Adipocyte (in vitro differentiated cells): ENCODE data around the gene CFAP46.
"Not testable (repeated sequence)": the region's sequence is repeated elsewhere in the genome, so short reads cannot be mapped to it uniquely, and the experiment has no call there.

Experiments used
- DNase-seq: peaks from one replicate; pipeline ENCODE4 v3.0.0-alpha.2; 2015; ENCODE audit warnings: low read depth
- H3K27me3 ChIP-seq: replicated peaks from 2 replicates; pipeline ENCODE4 v1.7.0; 2013; ENCODE audit warnings: mild to moderate bottlenecking, low read length, moderate library complexity; ENCODE audit not compliant: control insufficient read depth, insufficient read depth
- H3K36me3 ChIP-seq: 2 replicates; pipeline ENCODE4 v1.7.0; 2013; ENCODE audit warnings: low read length, mild to moderate bottlenecking, moderate library complexity; ENCODE audit not compliant: control insufficient read depth, insufficient read depth, severe bottlenecking
- H3K4me1 ChIP-seq: 2 replicates; pipeline ENCODE4 v1.7.0; 2013; ENCODE audit warnings: mild to moderate bottlenecking, low read length, moderate library complexity; ENCODE audit not compliant: control insufficient read depth, insufficient read depth
- H3K4me3 ChIP-seq: 2 replicates; pipeline ENCODE4 v1.7.0; 2013; ENCODE audit warnings: mild to moderate bottlenecking, low read length, moderate library complexity
- H3K9ac ChIP-seq: 2 replicates; pipeline ENCODE4 v1.7.0; 2013; ENCODE audit warnings: mild to moderate bottlenecking, low read length, moderate library complexity
- H3K9me3 ChIP-seq: 2 replicates; pipeline ENCODE4 v1.7.0; 2013; ENCODE audit warnings: mild to moderate bottlenecking, low read length, moderate library complexity; ENCODE audit not compliant: control insufficient read depth

The CFAP46 gene

GRCh38 chr10:132804785-132805426 lies 137.5 kb downstream of the CFAP46 start:
- DNase-seq: no peak
- peaks cover 33% of the 10 kb centered on the region for H3K27me3 ChIP-seq
- no peaks in the 10 kb centered on the region for H3K36me3 ChIP-seq
- no peaks in the 10 kb centered on the region for H3K4me1 ChIP-seq
- H3K9ac ChIP-seq: no peak overlapping the region
- H3K9me3 ChIP-seq: peaks cover 5% of the 10 kb centered on the region
- H3K4me3 ChIP-seq: no peak overlapping the region

DNA sequence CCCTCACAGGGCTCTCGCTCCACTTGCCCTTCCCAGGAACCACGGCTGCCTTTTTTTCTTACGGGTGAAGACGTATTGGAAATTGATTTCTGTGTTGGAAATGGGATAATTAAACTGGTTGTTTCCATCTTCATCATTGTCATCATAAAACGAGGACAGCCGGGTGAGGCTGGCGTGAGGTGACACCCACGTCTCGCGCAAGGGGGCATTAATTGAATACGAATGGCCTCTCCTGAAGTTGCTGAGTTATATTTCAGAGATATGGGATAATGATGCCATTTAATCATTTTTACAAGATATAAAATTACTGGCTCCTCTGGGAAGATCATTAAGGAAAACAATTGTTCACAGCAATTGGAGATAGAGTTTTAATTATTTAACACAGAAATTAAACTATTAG lies 138.1 kb downstream of the CFAP46 start:
- DNase-seq: no peak
- Histone ChIP-seq H3K27me3 (peaks cover 27% of the 10 kb centered on the region), H3K4me3 (no peak overlapping the region), H3K4me1 (no peaks in the 10 kb centered on the region), H3K9me3 (peaks cover 5% of the 10 kb centered on the region), H3K36me3 (no peaks in the 10 kb centered on the region), H3K9ac (no peak overlapping the region)

DNA sequence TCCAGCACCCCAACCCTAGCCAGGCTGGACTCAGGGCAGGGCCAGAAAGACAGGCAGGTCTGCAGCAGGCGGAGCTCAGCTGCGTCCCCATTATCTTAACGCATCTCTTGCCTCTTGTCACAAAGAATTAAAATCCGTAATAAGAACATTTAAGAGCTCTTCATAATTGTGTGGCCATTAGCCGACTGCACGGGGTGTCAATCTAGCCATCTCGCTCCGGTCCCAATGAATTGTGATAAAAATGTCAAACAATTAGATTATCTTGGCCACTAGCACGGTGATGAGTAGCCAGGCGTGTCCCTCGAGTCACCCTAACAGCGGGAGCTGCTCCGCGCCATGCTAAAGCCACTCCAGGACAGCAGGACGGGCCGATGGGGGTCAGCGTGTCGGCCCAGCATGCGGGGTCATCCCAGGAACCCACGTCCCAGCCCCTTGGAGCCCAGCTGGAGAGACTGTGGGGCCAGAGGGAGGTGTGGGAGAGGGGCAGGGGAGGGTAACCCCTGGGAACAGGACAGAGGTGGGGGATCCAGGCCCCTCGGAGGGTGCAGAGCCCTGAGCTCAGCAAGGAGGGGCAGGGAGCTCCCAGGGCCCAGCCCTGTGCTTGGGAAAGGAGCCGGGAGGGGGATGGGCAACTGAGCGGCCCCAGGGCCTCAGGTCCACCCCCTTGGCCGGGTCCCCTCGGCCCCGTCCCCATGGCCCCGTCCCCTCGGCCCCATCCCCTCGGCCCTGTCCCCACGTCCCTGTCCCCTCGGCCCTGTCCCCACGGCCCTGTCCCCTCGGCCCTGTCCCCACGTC lies 138.8 kb downstream of the CFAP46 start:
- no peak for DNase-seq
- Histone ChIP-seq H3K4me1 (no peaks in the 10 kb centered on the region), H3K36me3 (no peaks in the 10 kb centered on the region), H3K4me3 (no peak overlapping the region), H3K9me3 (peaks cover 5% of the 10 kb centered on the region), H3K27me3 (peaks cover 21% of the 10 kb centered on the region), H3K9ac (no peak overlapping the region)

DNA sequence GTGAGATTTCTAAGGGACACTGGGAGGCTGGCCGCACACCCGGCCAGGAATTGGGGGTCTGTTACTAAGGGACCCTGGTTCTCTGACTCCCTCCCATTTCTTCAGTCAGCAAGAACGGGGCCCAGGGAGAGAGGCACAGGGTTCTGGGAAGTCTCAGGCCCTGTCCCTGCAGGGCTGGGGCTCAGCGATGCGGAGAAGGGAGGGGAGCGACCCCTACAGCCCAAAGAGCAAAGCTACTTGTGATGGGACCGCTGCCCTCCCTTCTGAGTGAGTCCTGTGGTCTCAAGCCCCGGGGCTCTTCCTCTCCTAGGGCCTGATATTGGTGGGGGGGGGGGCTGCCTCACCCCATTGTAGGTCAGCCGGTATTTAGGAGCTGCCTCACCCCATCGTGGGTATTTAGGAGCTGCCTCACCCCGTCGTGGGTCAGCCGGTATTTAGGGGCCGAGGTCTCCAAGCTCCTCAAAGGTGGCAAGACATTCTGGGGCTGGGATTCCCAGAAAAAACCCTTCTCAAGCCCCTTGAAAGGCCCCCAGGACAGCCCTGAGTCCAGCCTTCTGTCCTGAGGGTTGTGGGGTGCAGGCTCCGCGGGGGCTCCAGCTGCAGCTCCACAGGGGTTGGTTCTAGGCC lies 139.6 kb downstream of the CFAP46 start:
- Histone ChIP-seq H3K36me3 (no peaks in the 10 kb centered on the region), H3K9ac (no peak overlapping the region)

GRCh38 chr10:132802048-132802447 lies 140.3 kb downstream of the CFAP46 start:
- H3K4me3 ChIP-seq: no peak overlapping the region
- H3K9me3 ChIP-seq: peaks cover 5% of the 10 kb centered on the region
- no peaks in the 10 kb centered on the region for H3K36me3 ChIP-seq
- no peak for DNase-seq
- peaks cover 17% of the 10 kb centered on the region for H3K27me3 ChIP-seq
- no peak overlapping the region for H3K9ac ChIP-seq
- H3K4me1 ChIP-seq: no peaks in the 10 kb centered on the region

More for the DNA sequence above, 139.6 kb downstream of the CFAP46 start:
- DNase-seq: no peak
- H3K4me3 ChIP-seq: no peak overlapping the region
- peaks cover 15% of the 10 kb centered on the region for H3K27me3 ChIP-seq
- H3K4me1 ChIP-seq: no peaks in the 10 kb centered on the region
- peaks cover 5% of the 10 kb centered on the region for H3K9me3 ChIP-seq

GRCh38 chr10:132799865-132800264 lies 142.5 kb downstream of the CFAP46 start:
- H3K9me3 ChIP-seq: peaks cover 5% of the 10 kb centered on the region
- H3K36me3 ChIP-seq: no peaks in the 10 kb centered on the region
- DNase-seq: no peak
- H3K27me3 ChIP-seq: peaks cover 13% of the 10 kb centered on the region
- no peak overlapping the region for H3K9ac ChIP-seq
- H3K4me3 ChIP-seq: no peak overlapping the region
- no peaks in the 10 kb centered on the region for H3K4me1 ChIP-seq

GRCh38 chr10:132798876-132799275 lies 143.5 kb downstream of the CFAP46 start:
- no peak for DNase-seq
- Histone ChIP-seq H3K4me1 (no peaks in the 10 kb centered on the region), H3K9me3 (peaks cover 5% of the 10 kb centered on the region), H3K36me3 (no peaks in the 10 kb centered on the region), H3K4me3 (no peak overlapping the region), H3K9ac (no peak overlapping the region), H3K27me3 (peaks cover 13% of the 10 kb centered on the region)

- Histone ChIP-seq H3K9ac (no peak overlapping the region), H3K4me3 (no peak overlapping the region), H3K36me3 (no peaks in the 10 kb centered on the region), H3K9me3 (peaks cover 5% of the 10 kb centered on the region), H3K4me1 (no peaks in the 10 kb centered on the region), H3K27me3 (peaks cover 18% of the 10 kb centered on the region)
- no peak for DNase-seq
Measured at GRCh38 chr10:132798403-132798802, 144.0 kb downstream of the CFAP46 start.

- H3K9me3 ChIP-seq, H3K9ac ChIP-seq, H3K4me3 ChIP-seq, DNase-seq, H3K36me3 ChIP-seq, H3K4me1 ChIP-seq: not testable (repeated sequence)
- peaks cover 20% of the 10 kb centered on the region for H3K27me3 ChIP-seq
Measured at GRCh38 chr10:132797986-132798385, 144.4 kb downstream of the CFAP46 start.

GRCh38 chr10:132796846-132797245 lies 145.5 kb downstream of the CFAP46 start:
- H3K9ac ChIP-seq: no peak overlapping the region
- H3K36me3 ChIP-seq: no peaks in the 10 kb centered on the region
- peaks cover 2% of the 10 kb centered on the region for H3K9me3 ChIP-seq
- no peak for DNase-seq
- H3K4me1 ChIP-seq: no peaks in the 10 kb centered on the region
- peaks cover 25% of the 10 kb centered on the region for H3K27me3 ChIP-seq
- H3K4me3 ChIP-seq: no peak overlapping the region
